GM23248 (cell line): ENCODE data around the gene CRYAB. TPM values are rescaled to one million over a fixed set of nuclear protein-coding genes. Genes with fewer than 3 reads are reported as not detected.

Experiments used
- DNase-seq: peaks from one replicate; pipeline ENCODE4 v3.0.0-alpha.2; 2015
- H2AFZ ChIP-seq: fragments of 200-600 bp; sonication (generic); 2 replicates; pipeline ENCODE4 v1.6.1; 2016; ENCODE audit warnings: antibody characterized with exemption
- H3F3A ChIP-seq: fragments of 200-600 bp; sonication (generic); 2 replicates; pipeline ENCODE4 v1.6.1; 2016; ENCODE audit warnings: mild to moderate bottlenecking, antibody characterized with exemption, mixed run types; ENCODE audit not compliant: insufficient read depth
- H3K27ac ChIP-seq: fragments of 200-600 bp; sonication (generic); 2 replicates; pipeline ENCODE4 v1.5.1; 2016; ENCODE audit warnings: mild to moderate bottlenecking
- H3K27me3 ChIP-seq: fragments of 200-600 bp; sonication (generic); replicated peaks from 2 replicates; pipeline ENCODE4 v1.6.1; 2016; ENCODE audit warnings: mild to moderate bottlenecking; ENCODE audit not compliant: insufficient read depth
- H3K36me3 ChIP-seq: fragments of 200-600 bp; sonication (generic); 2 replicates; pipeline ENCODE4 v1.6.1; 2016; ENCODE audit warnings: low read depth, mild to moderate bottlenecking
- H3K4me1 ChIP-seq: fragments of 200-600 bp; sonication (generic); 2 replicates; pipeline ENCODE4 v1.6.1; 2016; ENCODE audit warnings: mild to moderate bottlenecking; ENCODE audit not compliant: insufficient read depth
- H3K4me2 ChIP-seq: fragments of 200-600 bp; sonication (generic); one replicate; pipeline ENCODE4 v1.6.1; 2016; ENCODE audit warnings: mild to moderate bottlenecking; ENCODE audit not compliant: unreplicated experiment
- H3K4me3 ChIP-seq: fragments of 200-600 bp; sonication (generic); 2 replicates; pipeline ENCODE4 v1.5.1; 2016; ENCODE audit warnings: mild to moderate bottlenecking
- H3K79me2 ChIP-seq: fragments of 200-600 bp; sonication (generic); 2 replicates; pipeline ENCODE4 v1.6.1; 2016; ENCODE audit warnings: mild to moderate bottlenecking; ENCODE audit not compliant: insufficient read depth
- H3K9ac ChIP-seq: fragments of 200-600 bp; sonication (generic); 2 replicates; pipeline ENCODE4 v1.6.1; 2016; ENCODE audit warnings: mild to moderate bottlenecking
- H3K9me2 ChIP-seq: fragments of 200-600 bp; sonication (generic); 2 replicates; pipeline ENCODE4 v1.6.1; 2016; ENCODE audit warnings: mixed run types, mild to moderate bottlenecking, moderate library complexity; ENCODE audit not compliant: insufficient read depth
- H3K9me3 ChIP-seq: fragments of 200-600 bp; sonication (generic); one replicate; pipeline ENCODE4 v1.6.1; 2017; ENCODE audit warnings: low read depth
- H4K20me1 ChIP-seq: fragments of 200-600 bp; sonication (generic); 2 replicates; pipeline ENCODE4 v1.6.0; 2016; ENCODE audit not compliant: insufficient read depth
- EZH2 ChIP-seq: fragments of 200-600 bp; sonication (generic); IDR thresholded peaks from 2 replicates; pipeline ENCODE4 v1.6.1; 2018; ENCODE audit warnings: antibody characterized with exemption, mild to moderate bottlenecking; ENCODE audit not compliant: insufficient read depth, poor library complexity, severe bottlenecking
- EZH2phosphoT487 ChIP-seq: fragments of 200-600 bp; sonication (generic); IDR thresholded peaks from 2 replicates; pipeline ENCODE4 v1.6.1; 2018; ENCODE audit warnings: antibody characterized with exemption, moderate library complexity, mild to moderate bottlenecking, low read depth; ENCODE audit not compliant: insufficient read depth
- WGBS, 2 experiments: methylation state at CpG; one replicate each; pipeline ENCODE4 v1.1.6; 2015 to 2017; ENCODE audit warnings: low lambda C conversion rate in 2 of 2, low coverage in 1 of 2; ENCODE audit errors: missing lambda C conversion rate in 2 of 2; 5-methylcytosine and 5-hydroxymethylcytosine counted together
- in situ Hi-C: fragments of 300-500 bp; cut with MboI; formaldehyde crosslinking; loops from 2 replicates; pipeline ENCODE4 v1.15.0; 2020
- polyA plus RNA-seq: library from polyadenylated mRNA; unstranded; fragments of >200 nt; fragmentation: Nextera tagmentation; extraction: Ambion mirVana; gene quantifications from 2 replicates; pipeline ENCODE4 v1.2.1, GENCODE V29; 2016
- total RNA-seq: library from RNA; depleted of rRNA; stranded (reverse); fragments of >200 nt; shearing (Covaris generic); gene quantifications from 2 replicates; pipeline ENCODE4 v1.2.3, GENCODE V29; 2014

CRYAB gene
- total and polyA plus RNA-seq, 2 experiments from 2014 or later, result 91.0 to 455 TPM

DNA sequence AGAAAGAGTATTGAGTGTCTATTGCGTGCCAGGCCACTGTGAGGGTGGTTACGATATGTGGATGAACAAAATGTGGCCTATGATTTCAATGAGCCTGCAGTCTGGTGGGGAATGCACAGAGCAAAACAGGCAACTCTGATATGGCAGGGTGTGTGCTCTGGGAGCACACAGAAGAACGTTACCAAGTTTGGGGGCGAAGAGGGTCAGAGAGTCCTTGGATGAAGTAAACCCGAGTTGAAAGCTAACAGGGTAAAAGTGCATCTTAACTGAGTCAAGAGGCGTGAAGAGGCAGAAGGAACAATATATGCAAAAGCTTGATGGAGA, 32.0 kb downstream of the CRYAB start:
- Histone ChIP-seq H3K27ac (peak overlapping the region; percentile 98), H3K79me2 (no peaks in the 10 kb centered on the region), H3K4me3 (peak overlapping the region; percentile 83), H3K4me1 (peaks cover 6% of the 10 kb centered on the region; the same call in 1 of the 2 replicates), H3F3A (peaks cover 11% of the 10 kb centered on the region; the same call in 1 of the 2 replicates), H4K20me1 (no peaks in the 10 kb centered on the region), H2AFZ (peak overlapping the region; percentile 98), H3K9ac (peak overlapping the region; percentile 92), H3K27me3 (no peaks in the 10 kb centered on the region), H3K9me2 (no peaks in the 10 kb centered on the region), H3K36me3 (no peaks in the 10 kb centered on the region), H3K9me3 (no peaks in the 10 kb centered on the region), H3K4me2 (peak overlapping the region; percentile 96)
- in situ Hi-C loops, result loop anchor here (10.0 kb wide), 1 partner anchor 115 kb away; no protein-coding TSS in a partner anchor
- TF ChIP-seq EZH2phosphoT487 (no peak), EZH2 (no peak)
- DNase-seq, result no peak
- WGBS, 2 experiments, result 55 to 56% methylated on average over 6 of the region's 6 CpGs

DNA sequence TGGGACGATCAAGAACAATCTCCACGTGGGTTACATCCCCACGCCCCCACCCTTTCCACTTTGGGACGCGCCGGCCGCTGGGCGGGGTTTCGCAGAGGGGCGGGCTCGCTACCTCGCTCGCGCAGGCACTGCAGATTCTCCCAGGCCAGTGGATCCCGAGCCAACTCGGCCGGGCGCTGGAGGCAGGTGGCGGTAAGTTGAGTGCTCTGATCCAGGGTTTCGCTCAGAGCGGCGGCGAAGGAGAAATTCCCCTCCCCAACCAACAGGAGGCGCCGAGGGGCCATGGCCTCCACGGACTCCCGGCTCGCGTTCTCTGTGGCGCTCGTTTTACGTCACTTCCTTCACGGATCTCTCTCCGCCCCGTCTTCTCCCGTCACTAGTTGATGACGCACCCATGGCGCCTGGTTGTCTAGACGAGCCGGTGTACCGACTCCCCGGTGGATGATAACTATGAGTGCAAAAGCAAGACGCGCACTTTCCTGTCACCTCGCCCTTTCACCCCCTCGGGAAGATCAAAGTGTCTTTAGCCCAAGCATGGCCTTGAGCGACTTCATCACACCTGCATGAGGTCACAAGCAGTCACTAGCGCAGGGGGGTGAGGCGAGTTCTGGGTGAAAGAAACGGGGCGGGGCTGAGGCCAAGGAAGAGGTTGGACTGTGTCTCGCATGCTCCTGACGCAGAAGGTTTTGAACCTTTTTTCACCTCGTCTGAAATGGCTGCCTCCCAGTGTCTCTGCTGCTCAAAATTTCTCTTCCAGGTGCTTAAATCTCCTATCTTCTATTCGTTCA, 32.5 kb downstream of the CRYAB start, which contains the start of the genes CFAP68 and FDXACB1:
Gene CFAP68 (plus strand): TSS at position 693 of the 788 bp plus-strand sequence. CDS start 20 bp downstream, at position 713.
Gene FDXACB1 (minus strand): TSS at position 317 of the 788 bp plus-strand sequence. CDS start 33 bp downstream, at position 284.
- in situ Hi-C loops, result loop anchor here (10.0 kb wide), 1 partner anchor 116 kb away; no protein-coding TSS in a partner anchor
- Histone ChIP-seq H3K9me3 (no peaks in the 10 kb centered on the region), H3K4me3 (peak within 1 kb of the TSS; percentile 83), H3K36me3 (no peaks in the 10 kb centered on the region), H2AFZ (peak within 1 kb of the TSS; percentile 98), H3K27me3 (no peaks in the 10 kb centered on the region), H3K79me2 (no peaks in the 10 kb centered on the region), H3F3A (peaks cover 11% of the 10 kb centered on the region; the same call in 1 of the 2 replicates), H3K9me2 (no peaks in the 10 kb centered on the region), H3K4me1 (peaks cover 6% of the 10 kb centered on the region; the same call in 1 of the 2 replicates), H3K9ac (peak within 1 kb of the TSS; percentile 92), H4K20me1 (no peaks in the 10 kb centered on the region), H3K4me2 (peak within 1 kb of the TSS; percentile 96), H3K27ac (peak within 1 kb of the TSS; percentile 98)
- 1% methylated on average over 55 of the region's 55 CpGs for WGBS, 2 experiments
- TF ChIP-seq EZH2phosphoT487 (no peak), EZH2 (no peak)
- peak; percentile 99 for DNase-seq

DNA sequence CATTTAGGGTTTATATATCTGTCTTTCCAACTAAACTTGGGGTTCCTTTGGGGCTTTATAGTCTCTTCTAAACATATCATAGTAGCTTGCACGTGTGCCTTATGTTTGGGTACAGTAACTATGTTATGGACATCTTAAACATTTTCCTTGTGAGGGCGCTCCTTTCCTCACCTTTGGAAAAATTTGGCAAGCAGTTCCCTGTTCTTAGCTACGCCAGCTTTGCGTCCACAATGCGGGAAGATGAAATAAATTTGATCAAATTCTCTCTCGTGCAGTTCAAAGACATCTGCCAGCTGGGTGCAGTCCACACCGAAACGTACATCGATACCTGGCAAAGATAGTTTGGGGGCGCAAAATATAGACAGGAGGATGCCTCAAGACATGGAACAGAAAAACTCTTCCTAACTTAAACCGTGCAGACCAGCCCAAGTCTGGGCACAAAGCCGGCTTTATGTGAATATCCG, 33.2 kb downstream of the CRYAB start:
- Histone ChIP-seq H4K20me1 (no peaks in the 10 kb centered on the region), H3K9me3 (no peaks in the 10 kb centered on the region), H3K36me3 (no peaks in the 10 kb centered on the region), H3K4me1 (peaks cover 6% of the 10 kb centered on the region; the same call in 1 of the 2 replicates), H3K4me2 (peak overlapping the region; percentile 87), H3K79me2 (no peaks in the 10 kb centered on the region), H3K4me3 (peak overlapping the region; percentile 83), H3K9me2 (no peaks in the 10 kb centered on the region), H2AFZ (peak overlapping the region; percentile 98), H3K9ac (peak overlapping the region; percentile 92), H3K27me3 (no peaks in the 10 kb centered on the region), H3F3A (peaks cover 11% of the 10 kb centered on the region; the same call in 1 of the 2 replicates), H3K27ac (peak overlapping the region; percentile 98)
- in situ Hi-C loops, result loop anchor here (10.0 kb wide), 1 partner anchor 116 kb away; no protein-coding TSS in a partner anchor
- peak; percentile 47 for DNase-seq
- TF ChIP-seq EZH2 (no peak), EZH2phosphoT487 (no peak)
- WGBS, 2 experiments, result 1 to 2% methylated on average over 13 of the region's 13 CpGs

DNA sequence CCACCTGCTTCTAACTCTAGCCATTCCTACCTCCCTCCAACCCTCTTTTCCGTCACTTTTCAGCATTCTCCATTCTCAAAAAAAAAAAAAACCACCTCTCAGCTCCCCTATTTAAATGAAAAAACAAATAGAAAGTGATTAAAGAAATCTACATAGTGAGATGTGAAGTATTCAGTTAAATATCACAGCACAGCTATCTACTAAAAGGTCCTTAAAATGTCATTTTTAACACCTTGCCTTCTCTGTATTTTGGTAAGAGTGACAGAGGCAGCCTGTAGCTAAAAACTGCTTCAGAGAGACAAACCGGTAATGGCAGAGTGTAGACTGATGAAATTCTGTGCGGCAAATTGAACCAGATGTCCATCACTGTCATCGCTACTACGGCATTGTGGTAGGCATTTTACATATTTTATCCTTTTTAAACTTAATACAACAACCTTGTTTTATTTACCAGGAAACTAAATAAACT, 39.8 kb downstream of the CRYAB start:
- H3K27ac ChIP-seq, result peak overlapping the region; percentile 66
- no peaks in the 10 kb centered on the region for H3K9me3 ChIP-seq
- no peaks in the 10 kb centered on the region for H3K27me3 ChIP-seq
- H3K4me1 ChIP-seq, result peaks cover 13% of the 10 kb centered on the region
- no peaks in the 10 kb centered on the region for H3K9me2 ChIP-seq
- H4K20me1 ChIP-seq, result no peaks in the 10 kb centered on the region
- peaks cover 15% of the 10 kb centered on the region for H3K36me3 ChIP-seq
- no peak for TF ChIP-seq EZH2
- TF ChIP-seq EZH2phosphoT487, result no peak
- H3K9ac ChIP-seq, result peak overlapping the region; percentile 87
- peaks cover 21% of the 10 kb centered on the region for H3K79me2 ChIP-seq
- in situ Hi-C loops, result loop anchor here (10.0 kb wide), 1 partner anchor 123 kb away; no protein-coding TSS in a partner anchor
- no peaks in the 10 kb centered on the region for H3F3A ChIP-seq
- peak overlapping the region; percentile 98 for H3K4me2 ChIP-seq
- 6 to 9% methylated on average over 5 of the region's 5 CpGs for WGBS, 2 experiments
- peak overlapping the region; percentile 99 for H2AFZ ChIP-seq
- peak overlapping the region; percentile 98 for H3K4me3 ChIP-seq
- DNase-seq, result peak; percentile 33
